Measurements from ENCODE around the gene SRSF3. TPM values are rescaled to one million over a fixed set of nuclear protein-coding genes. Genes with fewer than 3 reads are reported as not detected.

SRSF3 gene
- polyA plus RNA-seq, 2 of the 4 experiments (the other 2 are of a cell fraction) = 629 to 652 TPM

DNA sequence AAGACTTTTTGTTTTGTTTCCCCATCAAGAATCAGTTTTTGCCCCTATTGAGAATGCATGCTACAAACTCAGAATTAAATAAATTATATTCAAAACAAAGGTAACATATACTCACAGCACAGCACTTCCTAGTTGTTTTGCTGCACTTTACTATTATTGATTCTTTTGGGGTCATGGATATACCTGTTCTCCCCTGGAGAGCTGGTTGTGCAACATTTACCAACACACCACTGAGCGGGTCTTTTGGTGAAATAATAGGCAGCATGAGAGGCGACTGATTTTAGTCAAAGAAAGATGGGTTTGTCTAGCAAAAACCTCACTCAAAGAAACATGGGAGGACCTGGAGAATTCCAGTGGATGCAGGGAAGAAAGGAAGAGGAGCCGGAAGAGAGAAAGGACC is 44.4 kb downstream of the SRSF3 start (continued):
- TF ChIP-seq, protein P1, sequence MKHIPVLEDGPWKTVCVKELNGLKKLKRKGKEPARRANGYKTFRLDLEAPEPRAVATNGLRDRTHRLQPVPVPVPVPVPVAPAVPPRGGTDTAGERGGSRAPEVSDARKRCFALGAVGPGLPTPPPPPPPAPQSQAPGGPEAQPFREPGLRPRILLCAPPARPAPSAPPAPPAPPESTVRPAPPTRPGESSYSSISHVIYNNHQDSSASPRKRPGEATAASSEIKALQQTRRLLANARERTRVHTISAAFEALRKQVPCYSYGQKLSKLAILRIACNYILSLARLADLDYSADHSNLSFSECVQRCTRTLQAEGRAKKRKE (CRISPR knock-in tag; IDR thresholded peaks at IDR 0.05; ENCODE audit: low read depth) = no peak
- no peak for TF ChIP-seq EHF (CRISPR knock-in tag; IDR thresholded peaks at IDR 0.05)
- TF ChIP-seq, protein P2, sequence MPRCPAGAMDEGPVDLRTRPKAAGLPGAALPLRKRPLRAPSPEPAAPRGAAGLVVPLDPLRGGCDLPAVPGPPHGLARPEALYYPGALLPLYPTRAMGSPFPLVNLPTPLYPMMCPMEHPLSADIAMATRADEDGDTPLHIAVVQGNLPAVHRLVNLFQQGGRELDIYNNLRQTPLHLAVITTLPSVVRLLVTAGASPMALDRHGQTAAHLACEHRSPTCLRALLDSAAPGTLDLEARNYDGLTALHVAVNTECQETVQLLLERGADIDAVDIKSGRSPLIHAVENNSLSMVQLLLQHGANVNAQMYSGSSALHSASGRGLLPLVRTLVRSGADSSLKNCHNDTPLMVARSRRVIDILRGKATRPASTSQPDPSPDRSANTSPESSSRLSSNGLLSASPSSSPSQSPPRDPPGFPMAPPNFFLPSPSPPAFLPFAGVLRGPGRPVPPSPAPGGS (IDR thresholded peaks at IDR 0.05) = no peak

DNA sequence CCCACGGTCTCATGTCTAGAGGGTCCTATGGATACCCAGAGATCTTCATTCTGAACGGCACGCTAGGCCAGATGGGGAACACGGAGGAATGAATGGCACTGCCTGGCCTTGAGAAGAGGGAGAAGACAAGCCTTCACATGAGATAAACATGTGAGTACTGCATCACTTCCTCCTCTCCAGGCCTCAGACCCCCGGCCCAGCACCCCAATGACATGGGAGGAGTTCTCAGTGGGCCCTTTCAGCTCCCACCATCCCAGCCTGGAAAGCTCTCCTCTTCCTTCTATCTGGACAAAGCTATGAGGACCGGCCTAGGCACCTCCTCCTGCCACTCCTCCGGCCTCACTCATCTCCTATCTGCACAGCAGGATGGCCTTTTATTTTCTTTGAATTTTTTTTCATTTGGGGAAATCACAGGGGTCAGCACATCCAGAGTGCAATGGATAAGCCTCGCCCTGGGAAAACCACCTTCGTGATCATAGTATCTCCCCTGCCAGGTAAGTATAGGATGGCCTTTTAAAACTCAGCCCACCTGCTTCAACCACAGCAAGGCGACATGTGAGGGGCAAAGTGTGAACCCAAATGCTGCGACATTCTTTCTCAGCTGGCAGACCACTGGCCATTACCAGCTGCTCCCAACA is 45.1 kb downstream of the SRSF3 start:
- ChIA-PET POLR2A (no interaction called here), CTCF (interaction anchor here (0.6 to 1.1 kb wide), 4 partner anchors 14 to 68 kb away, joined by 3 read pairs; no protein-coding TSS in a partner anchor)
- H3K4me3 ChIP-seq = no peak overlapping the region
- no peak for DNase-seq (ENCODE audit: low read depth in 1 of 2, low spot score in 1 of 2)
- H3K4me1 ChIP-seq = peaks cover 32% of the 10 kb centered on the region
- H3K27ac ChIP-seq = peak overlapping the region in 1 of 2 experiments; percentile 45; a peak in 1 of 6 replicates
- TF ChIP-seq MAFK (IDR thresholded peaks at IDR 0.05; ENCODE audit: partially characterized antibody) = no peak
- no peak for TF ChIP-seq RNF2 (IDR thresholded peaks at IDR 0.05; ENCODE audit: borderline replicate concordance, low read depth)
- TF ChIP-seq ESRRA (IDR thresholded peaks at IDR 0.05; ENCODE audit: borderline replicate concordance, low read length) = no peak
- TF ChIP-seq FOXS1 (CRISPR knock-in tag; IDR thresholded peaks at IDR 0.05) = no peak
- TF ChIP-seq SMC3 (IDR thresholded peaks at IDR 0.05) = no peak
- TF ChIP-seq TP53 (CRISPR knock-in tag; IDR thresholded peaks at IDR 0.05) = no peak
- no peak for TF ChIP-seq ZSCAN20 (CRISPR knock-in tag; IDR thresholded peaks at IDR 0.05)
- no peak for TF ChIP-seq FOSB (CRISPR knock-in tag; IDR thresholded peaks at IDR 0.05)
- TF ChIP-seq MAZ (IDR thresholded peaks at IDR 0.05; ENCODE audit: borderline replicate concordance, low read depth, low read length) = no peak
- no peak for TF ChIP-seq CBX8 (IDR thresholded peaks at IDR 0.05)
- TF ChIP-seq, protein P3, sequence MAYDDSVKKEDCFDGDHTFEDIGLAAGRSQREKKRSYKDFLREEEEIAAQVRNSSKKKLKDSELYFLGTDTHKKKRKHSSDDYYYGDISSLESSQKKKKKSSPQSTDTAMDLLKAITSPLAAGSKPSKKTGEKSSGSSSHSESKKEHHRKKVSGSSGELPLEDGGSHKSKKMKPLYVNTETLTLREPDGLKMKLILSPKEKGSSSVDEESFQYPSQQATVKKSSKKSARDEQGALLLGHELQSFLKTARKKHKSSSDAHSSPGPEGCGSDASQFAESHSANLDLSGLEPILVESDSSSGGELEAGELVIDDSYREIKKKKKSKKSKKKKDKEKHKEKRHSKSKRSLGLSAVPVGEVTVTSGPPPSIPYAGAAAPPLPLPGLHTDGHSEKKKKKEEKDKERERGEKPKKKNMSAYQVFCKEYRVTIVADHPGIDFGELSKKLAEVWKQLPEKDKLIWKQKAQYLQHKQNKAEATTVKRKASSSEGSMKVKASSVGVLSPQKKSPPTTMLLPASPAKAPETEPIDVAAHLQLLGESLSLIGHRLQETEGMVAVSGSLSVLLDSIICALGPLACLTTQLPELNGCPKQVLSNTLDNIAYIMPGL (CRISPR knock-in tag; IDR thresholded peaks at IDR 0.05; ENCODE audit: borderline replicate concordance) = no peak
- TF ChIP-seq, protein P4, sequence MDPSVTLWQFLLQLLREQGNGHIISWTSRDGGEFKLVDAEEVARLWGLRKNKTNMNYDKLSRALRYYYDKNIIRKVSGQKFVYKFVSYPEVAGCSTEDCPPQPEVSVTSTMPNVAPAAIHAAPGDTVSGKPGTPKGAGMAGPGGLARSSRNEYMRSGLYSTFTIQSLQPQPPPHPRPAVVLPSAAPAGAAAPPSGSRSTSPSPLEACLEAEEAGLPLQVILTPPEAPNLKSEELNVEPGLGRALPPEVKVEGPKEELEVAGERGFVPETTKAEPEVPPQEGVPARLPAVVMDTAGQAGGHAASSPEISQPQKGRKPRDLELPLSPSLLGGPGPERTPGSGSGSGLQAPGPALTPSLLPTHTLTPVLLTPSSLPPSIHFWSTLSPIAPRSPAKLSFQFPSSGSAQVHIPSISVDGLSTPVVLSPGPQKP (IDR thresholded peaks at IDR 0.05; ENCODE audit: low read depth, low read length) = no peak
- no peak for TF ChIP-seq RFX5 (IDR thresholded peaks at IDR 0.05)
- TF ChIP-seq, protein P5, sequence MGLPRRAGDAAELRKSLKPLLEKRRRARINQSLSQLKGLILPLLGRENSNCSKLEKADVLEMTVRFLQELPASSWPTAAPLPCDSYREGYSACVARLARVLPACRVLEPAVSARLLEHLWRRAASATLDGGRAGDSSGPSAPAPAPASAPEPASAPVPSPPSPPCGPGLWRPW (IDR thresholded peaks at IDR 0.05) = no peak
- TF ChIP-seq, protein P6, sequence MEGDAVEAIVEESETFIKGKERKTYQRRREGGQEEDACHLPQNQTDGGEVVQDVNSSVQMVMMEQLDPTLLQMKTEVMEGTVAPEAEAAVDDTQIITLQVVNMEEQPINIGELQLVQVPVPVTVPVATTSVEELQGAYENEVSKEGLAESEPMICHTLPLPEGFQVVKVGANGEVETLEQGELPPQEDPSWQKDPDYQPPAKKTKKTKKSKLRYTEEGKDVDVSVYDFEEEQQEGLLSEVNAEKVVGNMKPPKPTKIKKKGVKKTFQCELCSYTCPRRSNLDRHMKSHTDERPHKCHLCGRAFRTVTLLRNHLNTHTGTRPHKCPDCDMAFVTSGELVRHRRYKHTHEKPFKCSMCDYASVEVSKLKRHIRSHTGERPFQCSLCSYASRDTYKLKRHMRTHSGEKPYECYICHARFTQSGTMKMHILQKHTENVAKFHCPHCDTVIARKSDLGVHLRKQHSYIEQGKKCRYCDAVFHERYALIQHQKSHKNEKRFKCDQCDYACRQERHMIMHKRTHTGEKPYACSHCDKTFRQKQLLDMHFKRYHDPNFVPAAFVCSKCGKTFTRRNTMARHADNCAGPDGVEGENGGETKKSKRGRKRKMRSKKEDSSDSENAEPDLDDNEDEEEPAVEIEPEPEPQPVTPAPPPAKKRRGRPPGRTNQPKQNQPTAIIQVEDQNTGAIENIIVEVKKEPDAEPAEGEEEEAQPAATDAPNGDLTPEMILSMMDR (IDR thresholded peaks at IDR 0.05) = no peak
- FAIRE-seq = no peak
- 78% methylated on average over 11 of the region's 11 CpGs for WGBS (ENCODE audit: missing lambda C conversion rate)
- H3K4me2 ChIP-seq = no peak overlapping the region
- H3K9me3 ChIP-seq = no peaks in the 10 kb centered on the region
- ATAC-seq = no peak

All from A549 (cell line).